Aorta (tissue), 5 donors: Measurements from ENCODE around the gene LAMA5. TPM values are rescaled to one million over a fixed set of nuclear protein-coding genes. Genes with fewer than 3 reads are reported as not detected.

ENCODE experiments used
- ATAC-seq: fragments of 200-7000 bp; cut with Tn5 transposase; one replicate; pipeline ENCODE4 v1.9.1; 2022; ENCODE audit warnings: moderate library complexity; ENCODE audit not compliant: low FRiP score
- DNase-seq, 2 donors: peaks; one replicate each; pipeline ENCODE4 v3.0.0-alpha.2; 2020
- H3K27ac ChIP-seq, 2 donors: one replicate each; pipeline ENCODE4 v1.5.1; 2013; ENCODE audit warnings: low read length in 2 of 2, mild to moderate bottlenecking in 2 of 2, moderate library complexity in 2 of 2, control low read depth in 1 of 2, inconsistent platforms in 1 of 2, low read depth in 1 of 2
- H3K27me3 ChIP-seq, 2 donors: one replicate each; pipeline ENCODE4 v1.6.1; 2013; ENCODE audit warnings: control low read depth in 1 of 2, low read length in 1 of 2, mild to moderate bottlenecking in 1 of 2, moderate library complexity in 1 of 2; ENCODE audit not compliant: insufficient read depth in 2 of 2, control insufficient read depth in 1 of 2
- H3K36me3 ChIP-seq, 2 donors: one replicate each; pipeline ENCODE4 v1.6.1; 2013; ENCODE audit warnings: control low read depth in 1 of 2, low read length in 1 of 2, mild to moderate bottlenecking in 1 of 2; ENCODE audit not compliant: insufficient read depth in 2 of 2, control insufficient read depth in 1 of 2
- H3K4me1 ChIP-seq, 2 donors: one replicate each; pipeline ENCODE4 v1.6.1; 2013; ENCODE audit warnings: low read length in 2 of 2, control low read depth in 1 of 2, mild to moderate bottlenecking in 1 of 2, moderate library complexity in 1 of 2; ENCODE audit not compliant: insufficient read depth in 2 of 2, control insufficient read depth in 1 of 2
- H3K4me3 ChIP-seq, 2 donors: one replicate each; pipeline ENCODE4 v1.5.1; 2013; ENCODE audit warnings: low read length in 2 of 2, control low read depth in 1 of 2, mild to moderate bottlenecking in 1 of 2
- H3K9me3 ChIP-seq: one replicate; pipeline ENCODE4 v1.6.1; 2013; ENCODE audit warnings: mild to moderate bottlenecking, low read length; ENCODE audit not compliant: control insufficient read depth
- WGBS, 2 donors: extraction: QIAGEN DNeasy Blood & Tissue Kit; methylation state at CpG; one replicate each; pipeline ENCODE4 v1.1.7; 2013; 5-methylcytosine and 5-hydroxymethylcytosine counted together
- intact Hi-C, 2 donors: fragments of 100-400 bp; cut with DNase I; formaldehyde crosslinking; loops; one replicate each; pipeline versions ENCODE4 v1.14.2 to v1.15.0; 2022
- polyA plus RNA-seq, 2 donors: library from polyadenylated mRNA; stranded (reverse); fragments of 200-250 nt; gene quantifications; one replicate each; pipeline ENCODE4 v1.2.3, GENCODE V29; 2013
- total RNA-seq, 2 donors: library from RNA; stranded (reverse); fragmentation: NEBNext Ultra II Directional; extraction: Animal tissue kit (Norgen Biotek cat#: 25700); gene quantifications; one replicate each; pipeline ENCODE4 v1.2.1, GENCODE V29; 2021
- donor health status: healthy with polysubstance abuse.
- donor health status: Bipolar disorder and iron deficiency.
- donor health status: DM: no; HTN: no; CAD: no.
- donor health status: DM: no; HTN: no; CAD: no.
- donor health status: DM: yes; HTN: yes; CAD: no.

LAMA5 gene
- total and polyA plus RNA-seq, 4 donors: 52.2 to 395 (median 353) TPM

DNA sequence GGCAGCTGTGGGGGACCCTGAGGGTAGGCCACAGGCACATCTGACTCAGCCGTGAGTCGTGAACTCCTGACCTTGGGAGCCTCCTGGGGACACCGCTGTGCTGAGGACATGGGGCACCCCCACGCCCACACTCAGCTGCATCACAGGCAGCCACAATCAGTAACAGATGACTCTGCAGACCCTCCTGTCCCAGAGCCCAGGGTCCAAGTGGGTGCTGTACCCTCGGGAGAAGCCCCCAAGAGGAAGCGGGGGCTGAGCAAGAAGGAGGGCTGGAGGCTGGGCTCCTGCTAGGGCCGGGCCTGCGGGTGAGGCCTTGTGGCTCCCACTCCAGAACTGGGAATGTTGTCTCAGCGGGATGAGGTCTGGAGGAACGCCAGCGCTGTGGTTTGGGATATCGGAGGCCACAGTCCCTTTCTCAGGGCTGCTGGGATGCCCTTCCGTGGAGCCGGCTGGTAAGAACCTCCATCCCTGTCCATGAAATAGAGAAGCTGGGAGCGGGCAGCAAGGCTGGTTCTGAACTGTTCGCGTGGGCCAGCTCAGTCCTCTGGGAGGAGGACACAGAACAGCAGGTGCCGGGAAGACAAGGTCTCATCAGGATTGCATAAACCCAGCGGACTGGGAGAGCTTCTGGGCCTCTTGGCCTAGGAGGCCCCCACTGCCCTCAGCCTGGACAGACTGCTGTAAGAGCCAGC lies 3.1 kb upstream of the LAMA5 start:
- 58% methylated on average over 19 of the region's 19 CpGs for WGBS, 2 donors
- intact Hi-C loops: loop anchor here in 1 of 2 donors (10.0 kb wide), 1 partner anchor 185 kb away; the partner anchor contains the start of gene MTG2
- H3K9me3 ChIP-seq: no peaks in the 10 kb centered on the region
- H3K4me1 ChIP-seq: no peaks in the 10 kb centered on the region
- peak overlapping the region in 1 of 2 donors; percentile 7 for H3K27ac ChIP-seq
- no peak overlapping the region for H3K4me3 ChIP-seq
- DNase-seq (no peak), ATAC-seq (no peak)
- no peaks in the 10 kb centered on the region for H3K27me3 ChIP-seq
- no peaks in the 10 kb centered on the region for H3K36me3 ChIP-seq

DNA sequence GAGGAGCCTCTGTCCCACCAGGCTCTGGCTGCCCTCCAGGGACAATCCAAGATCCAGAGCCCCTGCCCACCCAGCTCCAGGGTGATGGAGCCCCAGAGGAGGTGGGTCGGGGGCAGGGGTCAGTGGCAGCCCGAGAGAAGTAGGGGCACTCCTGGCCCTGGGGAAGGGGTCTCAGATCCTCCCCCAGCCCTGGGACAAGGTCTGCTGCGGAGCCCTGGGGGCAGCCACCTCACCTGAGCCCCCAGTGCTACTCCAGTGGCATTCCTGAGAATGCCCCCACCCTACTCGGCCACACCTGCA lies 2.7 kb upstream of the LAMA5 start:
- no peak for DNase-seq
- 80 to 92% methylated on average over 3 to 4 of the region's 4 CpGs for WGBS, 2 donors
- Histone ChIP-seq H3K4me3 (no peak overlapping the region), H3K36me3 (no peaks in the 10 kb centered on the region), H3K27ac (peak overlapping the region in 1 of 2 donors; percentile 7), H3K9me3 (no peaks in the 10 kb centered on the region), H3K27me3 (no peaks in the 10 kb centered on the region), H3K4me1 (no peaks in the 10 kb centered on the region)
- intact Hi-C loops: loop anchor here in 1 of 2 donors (10.0 kb wide), 1 partner anchor 185 kb away; the partner anchor contains the start of gene MTG2
- no peak for ATAC-seq

DNA sequence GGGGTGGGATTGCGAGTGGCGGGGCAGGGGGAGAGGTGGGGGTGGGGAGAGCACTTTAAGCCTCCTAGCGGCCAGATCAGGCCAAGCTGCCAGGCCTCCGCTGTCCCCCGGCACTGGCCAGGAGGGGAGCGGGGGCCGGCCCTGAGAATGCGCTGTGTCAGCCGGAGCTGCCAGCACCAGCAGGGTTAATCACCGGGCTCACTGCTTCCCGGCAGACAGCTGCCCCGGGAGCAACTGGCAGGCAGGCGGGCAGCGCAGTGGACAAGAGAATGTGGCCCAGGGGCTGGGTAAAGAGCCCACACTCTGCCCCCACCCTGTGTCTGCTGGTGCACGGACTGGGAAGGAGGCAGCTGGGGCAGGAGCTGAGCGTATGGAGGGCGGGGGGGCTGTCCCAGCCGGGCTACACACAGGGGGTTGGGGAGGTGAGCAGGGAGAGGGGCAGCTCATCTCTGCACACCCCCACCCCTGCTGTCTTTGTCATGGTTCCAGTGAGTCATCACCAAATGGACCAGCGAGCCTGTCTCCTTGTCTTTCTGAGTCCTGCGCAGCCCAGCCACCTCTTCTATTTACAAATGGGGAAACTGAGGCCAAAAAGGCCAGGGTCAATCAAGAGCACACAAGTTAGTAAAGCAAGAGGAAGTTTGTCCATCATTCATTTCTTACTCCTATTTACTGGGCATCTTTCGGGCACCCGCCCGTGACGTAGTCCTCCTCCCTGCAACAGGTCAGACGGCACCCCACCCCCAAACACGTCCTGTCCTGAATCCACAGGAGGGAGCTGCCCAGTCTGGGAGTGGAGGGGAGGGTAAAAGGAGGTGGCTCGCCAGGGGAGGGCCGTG lies 2.1 kb upstream of the LAMA5 start:
- no peaks in the 10 kb centered on the region for H3K4me1 ChIP-seq
- intact Hi-C loops: no loop called here

DNA sequence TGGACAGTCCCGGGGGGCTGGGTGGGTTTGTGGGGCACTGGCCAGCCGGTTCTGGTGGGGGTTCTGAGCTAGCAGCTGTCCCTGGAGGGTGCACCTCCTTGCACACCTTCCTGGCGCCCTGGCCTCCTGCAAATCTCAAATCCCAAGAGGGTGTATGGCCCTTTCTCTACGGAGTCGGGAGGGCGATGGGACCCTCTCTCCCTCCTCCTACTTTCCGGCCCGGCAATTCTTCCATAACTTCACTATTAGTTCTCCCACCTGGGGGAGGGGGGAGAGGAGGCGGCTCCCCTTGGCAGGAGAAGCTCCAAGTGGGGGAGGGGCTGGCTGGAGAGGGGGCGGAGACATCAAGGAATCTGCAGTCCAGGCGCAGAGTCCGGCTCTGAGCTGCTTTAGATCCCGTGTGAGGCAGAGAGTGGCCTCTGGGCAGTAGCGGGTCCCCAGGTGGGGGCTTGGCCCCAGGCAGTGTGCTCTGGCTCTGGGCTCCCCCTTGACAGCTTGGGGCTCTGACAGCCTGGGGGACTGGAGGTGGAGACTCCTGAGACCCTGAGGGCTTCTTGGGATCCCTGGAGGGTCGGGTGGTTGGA lies 1.4 kb upstream of the LAMA5 start:
- Histone ChIP-seq H3K9me3 (no peaks in the 10 kb centered on the region), H3K4me1 (no peaks in the 10 kb centered on the region), H3K36me3 (no peaks in the 10 kb centered on the region), H3K4me3 (no peak overlapping the region), H3K27me3 (no peaks in the 10 kb centered on the region), H3K27ac (no peak overlapping the region)
- DNase-seq (no peak), ATAC-seq (no peak)
- intact Hi-C loops: no loop called here
- WGBS, 2 donors: 5 to 8% methylated on average over 14 to 15 of the region's 15 CpGs

More for the DNA sequence above, 2.1 kb upstream of the LAMA5 start:
- 25 to 32% methylated on average over 21 to 28 of the region's 28 CpGs for WGBS, 2 donors
- Histone ChIP-seq H3K9me3 (no peaks in the 10 kb centered on the region), H3K27ac (no peak overlapping the region), H3K36me3 (no peaks in the 10 kb centered on the region), H3K4me3 (no peak overlapping the region), H3K27me3 (no peaks in the 10 kb centered on the region)
- no peak for ATAC-seq
- no peak for DNase-seq

DNA sequence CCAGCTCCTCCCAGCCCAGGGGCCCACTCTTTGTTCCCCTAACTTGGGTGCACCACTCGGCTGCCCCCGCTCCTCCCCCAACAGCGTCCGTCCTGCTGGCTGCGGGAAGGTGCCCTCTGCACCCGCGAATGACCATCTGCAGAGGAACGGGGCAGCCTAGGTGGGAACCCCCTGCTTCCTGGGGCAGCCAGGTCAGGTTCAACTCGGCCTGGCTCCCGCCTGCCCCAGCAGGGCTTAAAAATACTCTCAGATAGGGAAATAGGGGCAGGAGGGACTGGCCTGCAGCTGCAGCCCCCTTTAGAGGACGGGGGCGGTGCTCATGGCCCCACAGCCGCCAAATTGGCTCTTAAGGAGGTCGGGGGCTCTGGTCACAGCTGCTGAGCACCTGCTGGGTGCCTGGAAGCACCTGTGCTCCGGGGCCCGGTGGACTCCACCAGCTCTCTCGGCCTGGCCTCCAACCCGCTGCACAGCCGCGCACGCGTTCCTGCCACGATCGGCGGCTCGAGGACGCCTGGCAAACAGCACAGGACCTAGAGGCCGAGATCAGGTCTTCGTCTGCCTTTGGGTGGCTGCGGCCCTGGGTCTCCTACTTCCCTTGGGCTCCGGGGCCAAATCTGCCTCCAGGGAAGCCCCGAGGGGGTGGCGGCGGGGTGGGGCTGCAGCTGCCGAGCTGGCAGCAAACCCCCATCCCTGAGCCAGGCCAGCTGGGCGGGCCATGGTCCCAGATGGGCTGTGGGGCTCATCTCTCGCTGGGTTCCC lies 700 bp upstream of the LAMA5 start:
- H3K27ac ChIP-seq: peak overlapping the region in 1 of 2 donors; percentile 48
- peak overlapping the region; percentile 73 to 88 for H3K4me3 ChIP-seq
- no peaks in the 10 kb centered on the region for H3K36me3 ChIP-seq
- no peaks in the 10 kb centered on the region for H3K4me1 ChIP-seq
- intact Hi-C loops: no loop called here
- ATAC-seq (no peak), DNase-seq (peak in 1 of 2 donors; percentile 65)
- H3K27me3 ChIP-seq: no peaks in the 10 kb centered on the region
- WGBS, 2 donors: 1 to 2% methylated on average over 35 to 37 of the region's 37 CpGs
- no peaks in the 10 kb centered on the region for H3K9me3 ChIP-seq

DNA sequence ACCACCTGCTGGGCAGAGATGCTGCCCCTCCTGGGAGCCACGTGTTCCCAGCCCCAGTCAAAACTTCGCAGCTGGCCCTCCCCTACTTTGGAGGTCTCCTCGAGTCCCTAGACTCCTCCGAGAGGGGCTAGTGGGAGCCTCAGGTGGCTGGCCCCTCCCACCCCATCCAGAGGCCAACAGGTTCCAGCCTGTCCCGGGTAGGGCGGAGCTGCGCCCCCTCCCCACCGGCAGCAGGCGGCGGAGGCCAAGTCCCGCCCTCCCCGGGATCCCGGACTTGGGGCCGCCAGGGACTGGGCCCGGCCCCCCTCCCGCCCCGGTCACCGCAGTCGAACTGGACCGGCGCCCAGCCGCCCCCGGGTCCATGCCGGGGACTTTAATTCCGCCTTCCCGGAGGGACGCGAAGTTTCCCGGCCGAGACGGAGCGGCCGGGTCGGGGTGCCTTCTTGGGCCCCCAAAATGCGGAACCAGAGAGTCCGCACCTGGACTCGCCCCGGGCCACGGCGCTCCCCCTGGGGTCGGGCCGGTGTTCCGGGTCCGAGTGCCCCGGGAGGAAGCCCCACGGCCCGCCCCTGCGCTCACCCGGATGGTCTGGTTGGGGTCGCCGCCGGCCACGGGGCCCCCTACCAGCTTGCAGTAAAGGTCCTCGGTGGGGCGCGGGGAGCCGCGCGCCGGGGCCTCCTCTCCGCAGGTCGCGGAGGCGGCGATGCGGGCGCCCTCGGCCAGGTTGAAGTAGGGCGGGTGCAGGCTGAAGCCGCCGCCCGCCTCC lies 559 bp downstream of the LAMA5 start:
- intact Hi-C loops: no loop called here
- peaks cover 0 to 1% of the 10 kb centered on the region in 2 donors for H3K36me3 ChIP-seq
- ATAC-seq (no peak), DNase-seq (peak; percentile 56 to 82)
- H3K27ac ChIP-seq: peak overlapping the region; percentile 8 to 43
- WGBS, 2 donors: 1 to 2% methylated on average over 28 to 72 of the region's 72 CpGs
- H3K9me3 ChIP-seq: no peaks in the 10 kb centered on the region
- H3K4me3 ChIP-seq: peak overlapping the region; percentile 73 to 88
- H3K27me3 ChIP-seq: no peaks in the 10 kb centered on the region
- H3K4me1 ChIP-seq: no peaks in the 10 kb centered on the region

DNA sequence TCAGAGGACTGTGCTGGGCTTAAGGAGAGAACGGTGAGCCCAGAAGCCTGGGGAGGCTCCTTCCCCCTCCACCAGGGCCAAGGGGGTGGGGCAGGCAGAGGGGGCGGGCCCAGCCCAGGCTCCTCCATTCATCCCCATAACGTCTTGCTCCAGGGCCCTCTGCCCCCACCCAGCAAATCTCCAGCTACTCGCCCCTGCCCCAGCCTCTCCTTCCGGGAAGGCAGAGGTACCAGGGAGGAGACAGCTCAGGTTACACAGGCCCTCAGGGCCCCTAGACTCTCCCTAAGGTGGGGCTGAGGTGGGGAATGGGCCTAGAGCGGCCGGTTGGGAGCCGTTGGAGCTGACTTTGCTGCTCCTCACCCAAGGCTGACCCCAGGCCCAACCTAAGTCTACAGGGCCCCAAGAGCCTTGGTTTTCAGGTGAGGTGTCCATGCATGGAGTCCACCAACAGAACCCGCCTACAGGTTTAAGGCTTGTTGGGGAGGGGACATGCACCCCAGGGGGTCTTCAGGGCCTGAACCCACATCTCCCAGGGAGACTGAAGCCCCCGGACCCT lies 1.2 kb downstream of the LAMA5 start:
- intact Hi-C loops: no loop called here
- H3K4me3 ChIP-seq: peak overlapping the region; percentile 73 to 88
- no peaks in the 10 kb centered on the region for H3K9me3 ChIP-seq
- H3K36me3 ChIP-seq: peaks cover 0 to 1% of the 10 kb centered on the region in 2 donors
- DNase-seq (peak; percentile 66 to 88), ATAC-seq (peak; percentile 62)
- peak overlapping the region; percentile 49 to 66 for H3K27ac ChIP-seq
- H3K27me3 ChIP-seq: no peaks in the 10 kb centered on the region
- 11 to 12% methylated on average over 9 to 10 of the region's 10 CpGs for WGBS, 2 donors
- no peaks in the 10 kb centered on the region for H3K4me1 ChIP-seq
